GM12801 (cell line): ENCODE measurements around the gene LRRC32.

Experiments used
- CTCF ChIP-seq: IDR thresholded peaks from one replicate; pipeline ENCODE4 v1.5.1; 2011; ENCODE audit warnings: control low read depth; ENCODE audit not compliant: insufficient read length; ENCODE audit errors: extremely low read depth

LRRC32 gene

GRCh38 chr11:76669901-76670484 lies 554 bp downstream of the LRRC32 start:
- no peak for TF ChIP-seq CTCF

- no peak for TF ChIP-seq CTCF
Observed at GRCh38 chr11:76668362-76669155, 2.0 kb downstream of the LRRC32 start.

- TF ChIP-seq CTCF, result no peak
Observed at GRCh38 chr11:76667856-76668255, 2.7 kb downstream of the LRRC32 start.

GRCh38 chr11:76667271-76667818 lies 3.2 kb downstream of the LRRC32 start:
- no peak for TF ChIP-seq CTCF

- TF ChIP-seq CTCF, result no peak
Observed at GRCh38 chr11:76666830-76667229, 3.7 kb downstream of the LRRC32 start.

GRCh38 chr11:76666408-76666807 lies 4.1 kb downstream of the LRRC32 start:
- TF ChIP-seq CTCF, result no peak

- no peak for TF ChIP-seq CTCF
Observed at GRCh38 chr11:76665921-76666351, 4.6 kb downstream of the LRRC32 start.
